ENCODE measurements around the gene NDUFAF3. TPM values are rescaled to one million over a fixed set of nuclear protein-coding genes. Genes with fewer than 3 reads are reported as not detected.

Gene NDUFAF3
- total RNA-seq, 1 experiment from 2014 or later = 109 TPM

- H3K4me3 ChIP-seq = no peak overlapping the region
- H3K27ac ChIP-seq = no peak overlapping the region
- no peak for DNase-seq (ENCODE audit: low read depth in 1 of 2, low spot score in 2 of 2)
Measured at GRCh38 chr3:48991851-48992545, 29.9 kb upstream of the NDUFAF3 start.

GRCh38 chr3:48993834-48994233 lies 28.1 kb upstream of the NDUFAF3 start:
- Histone ChIP-seq H3K27ac (no peak overlapping the region), H3K4me3 (no peak overlapping the region), H3K4me1 (replicated peaks) (peaks cover 28% of the 10 kb centered on the region), H3K27me3 (replicated peaks) (no peaks in the 10 kb centered on the region), H3K9me3 (replicated peaks) (no peaks in the 10 kb centered on the region), H3K36me3 (peaks cover 14% of the 10 kb centered on the region; the same call in 1 of the 2 replicates)
- DNase-seq (ENCODE audit: low read depth in 1 of 2, low spot score in 2 of 2) = no peak

More at GRCh38 chr3:48991851-48992545, 29.9 kb upstream of the NDUFAF3 start:
- Histone ChIP-seq H3K36me3 (peaks cover 14% of the 10 kb centered on the region; the same call in 1 of the 2 replicates), H3K4me1 (replicated peaks) (peaks cover 29% of the 10 kb centered on the region), H3K27me3 (replicated peaks) (no peaks in the 10 kb centered on the region), H3K9me3 (replicated peaks) (no peaks in the 10 kb centered on the region)

- H3K4me1 ChIP-seq (replicated peaks) = peaks cover 3% of the 10 kb centered on the region
- H3K27ac ChIP-seq = no peak overlapping the region
- no peak for DNase-seq (ENCODE audit: low read depth in 1 of 2, low spot score in 2 of 2)
- H3K27me3 ChIP-seq (replicated peaks) = no peaks in the 10 kb centered on the region
- no peak overlapping the region for H3K4me3 ChIP-seq
- peaks cover 9% of the 10 kb centered on the region; the same call in 1 of the 2 replicates for H3K36me3 ChIP-seq
- no peaks in the 10 kb centered on the region for H3K9me3 ChIP-seq (replicated peaks)
Measured at GRCh38 chr3:48996640-48997039, 25.3 kb upstream of the NDUFAF3 start.

GRCh38 chr3:48997102-48997635 lies 24.8 kb upstream of the NDUFAF3 start:
- Histone ChIP-seq H3K4me3 (no peak overlapping the region), H3K27ac (no peak overlapping the region), H3K36me3 (peaks cover 9% of the 10 kb centered on the region; the same call in 1 of the 2 replicates), H3K27me3 (replicated peaks) (no peaks in the 10 kb centered on the region), H3K4me1 (replicated peaks) (no peaks in the 10 kb centered on the region), H3K9me3 (replicated peaks) (no peaks in the 10 kb centered on the region)
- DNase-seq (ENCODE audit: low read depth in 1 of 2, low spot score in 2 of 2) = no peak

- Histone ChIP-seq H3K9me3 (replicated peaks) (no peaks in the 10 kb centered on the region), H3K4me1 (replicated peaks) (no peaks in the 10 kb centered on the region), H3K36me3 (peaks cover 9% of the 10 kb centered on the region; the same call in 1 of the 2 replicates), H3K27me3 (replicated peaks) (no peaks in the 10 kb centered on the region), H3K4me3 (no peak overlapping the region), H3K27ac (no peak overlapping the region)
- DNase-seq (ENCODE audit: low read depth in 1 of 2, low spot score in 2 of 2) = no peak
Measured at GRCh38 chr3:48997714-48998637, 23.9 kb upstream of the NDUFAF3 start.

GRCh38 chr3:48999085-48999858 lies 22.6 kb upstream of the NDUFAF3 start:
- no peak overlapping the region for H3K27ac ChIP-seq
- no peaks in the 10 kb centered on the region for H3K27me3 ChIP-seq (replicated peaks)

GRCh38 chr3:49001155-49001554 lies 20.8 kb upstream of the NDUFAF3 start:
- H3K36me3 ChIP-seq = peaks cover 3% of the 10 kb centered on the region; the same call in 1 of the 2 replicates
- no peak for DNase-seq (ENCODE audit: low read depth in 1 of 2, low spot score in 2 of 2)
- no peak overlapping the region for H3K4me3 ChIP-seq
- no peaks in the 10 kb centered on the region for H3K9me3 ChIP-seq (replicated peaks)
- no peaks in the 10 kb centered on the region for H3K27me3 ChIP-seq (replicated peaks)
- no peak overlapping the region for H3K27ac ChIP-seq
- H3K4me1 ChIP-seq (replicated peaks) = peaks cover under 1% of the 10 kb centered on the region

More at GRCh38 chr3:48999085-48999858, 22.6 kb upstream of the NDUFAF3 start:
- Histone ChIP-seq H3K9me3 (replicated peaks) (no peaks in the 10 kb centered on the region), H3K4me1 (replicated peaks) (no peaks in the 10 kb centered on the region), H3K36me3 (peaks cover 8% of the 10 kb centered on the region; the same call in 1 of the 2 replicates), H3K4me3 (no peak overlapping the region)
- no peak for DNase-seq (ENCODE audit: low read depth in 1 of 2, low spot score in 2 of 2)

- no peak overlapping the region for H3K27ac ChIP-seq
- no peaks in the 10 kb centered on the region for H3K9me3 ChIP-seq (replicated peaks)
- H3K4me1 ChIP-seq (replicated peaks) = peaks cover 14% of the 10 kb centered on the region
- H3K36me3 ChIP-seq = peaks cover 8% of the 10 kb centered on the region; the same call in 1 of the 2 replicates
- no peak for DNase-seq (ENCODE audit: low read depth in 1 of 2, low spot score in 2 of 2)
- no peaks in the 10 kb centered on the region for H3K27me3 ChIP-seq (replicated peaks)
- H3K4me3 ChIP-seq = no peak overlapping the region
Measured at GRCh38 chr3:49004352-49005302, 17.3 kb upstream of the NDUFAF3 start.

GRCh38 chr3:49005303-49005680 lies 16.6 kb upstream of the NDUFAF3 start:
- no peak for DNase-seq (ENCODE audit: low read depth in 1 of 2, low spot score in 2 of 2)
- Histone ChIP-seq H3K4me1 (replicated peaks) (peaks cover 14% of the 10 kb centered on the region), H3K4me3 (no peak overlapping the region), H3K27ac (no peak overlapping the region), H3K36me3 (peaks cover 8% of the 10 kb centered on the region; the same call in 1 of the 2 replicates), H3K27me3 (replicated peaks) (no peaks in the 10 kb centered on the region), H3K9me3 (replicated peaks) (no peaks in the 10 kb centered on the region)

GRCh38 chr3:49005998-49006397 lies 15.9 kb upstream of the NDUFAF3 start:
- Histone ChIP-seq H3K27me3 (replicated peaks) (no peaks in the 10 kb centered on the region), H3K4me3 (no peak overlapping the region), H3K4me1 (replicated peaks) (peaks cover 14% of the 10 kb centered on the region), H3K36me3 (peaks cover 8% of the 10 kb centered on the region; the same call in 1 of the 2 replicates), H3K9me3 (replicated peaks) (no peaks in the 10 kb centered on the region), H3K27ac (no peak overlapping the region)
- no peak for DNase-seq (ENCODE audit: low read depth in 1 of 2, low spot score in 2 of 2)

- H3K4me3 ChIP-seq = peak overlapping the region; percentile 65
- no peak for DNase-seq (ENCODE audit: low read depth in 1 of 2, low spot score in 2 of 2)
- no peaks in the 10 kb centered on the region for H3K9me3 ChIP-seq (replicated peaks)
- H3K4me1 ChIP-seq (replicated peaks) = peaks cover 14% of the 10 kb centered on the region
- H3K36me3 ChIP-seq = peaks cover 9% of the 10 kb centered on the region
- no peaks in the 10 kb centered on the region for H3K27me3 ChIP-seq (replicated peaks)
- H3K27ac ChIP-seq = peak overlapping the region; percentile 37; the same call in 1 of the 2 replicates
Measured at GRCh38 chr3:49006408-49007067, 15.4 kb upstream of the NDUFAF3 start.
